ENCODE results near the gene DUS1L. TPM values are rescaled to one million over a fixed set of nuclear protein-coding genes. Genes with fewer than 3 reads are reported as not detected.

DUS1L gene
- polyA plus RNA-seq, 1 donor (not counting 4 experiments of a cell fraction or from before 2014, with no cell fraction given) = 49.1 TPM

- Histone ChIP-seq H3K4me1 (ENCODE audit: control insufficient read depth, extremely low read depth, insufficient read depth, low read length) (peaks cover 22% of the 10 kb centered on the region), H3K9ac (ENCODE audit: control insufficient read depth, extremely low read depth, insufficient read depth, low read length) (no peak overlapping the region), H2AFZ (ENCODE audit: control insufficient read depth, low read length) (no peak overlapping the region), H3K36me3 (ENCODE audit: control insufficient read depth in 2 of 2, extremely low read depth in 1 of 2, insufficient read depth in 2 of 2, low read length in 2 of 2) (peaks cover 0 to 3% of the 10 kb centered on the region in 2 experiments), H3K27ac (ENCODE audit: control insufficient read depth, insufficient read depth, low read length) (no peak overlapping the region), H3K27me3 (ENCODE audit: control insufficient read depth, extremely low read depth, insufficient read depth, low read length) (no peaks in the 10 kb centered on the region), H3K9me1 (ENCODE audit: control insufficient read depth, extremely low read depth, insufficient read depth, low read length) (no peaks in the 10 kb centered on the region), H3K4me2 (ENCODE audit: control insufficient read depth, extremely low read depth, insufficient read depth, low read depth, low read length) (no peak overlapping the region), H3K79me2 (ENCODE audit: control insufficient read depth, insufficient read depth, low read length) (no peaks in the 10 kb centered on the region), H3K9me3 (ENCODE audit: control insufficient read depth, low read depth, low read length) (no peaks in the 10 kb centered on the region), H4K20me1 (ENCODE audit: control insufficient read depth, extremely low read depth, insufficient read depth, low read length) (peaks cover 3% of the 10 kb centered on the region), H3K4me3 (ENCODE audit: control insufficient read depth in 2 of 3, extremely low read depth in 1 of 3, insufficient read depth in 2 of 3, low read depth in 1 of 3, low read length in 3 of 3) (no peak overlapping the region)
- no peak for DNase-seq (ENCODE audit: low read depth, low spot score)
- FAIRE-seq = no peak
- no peak for TF ChIP-seq EZH2 (IDR thresholded peaks at IDR 0.05; ENCODE audit: low read length)
- TF ChIP-seq, protein P1, sequence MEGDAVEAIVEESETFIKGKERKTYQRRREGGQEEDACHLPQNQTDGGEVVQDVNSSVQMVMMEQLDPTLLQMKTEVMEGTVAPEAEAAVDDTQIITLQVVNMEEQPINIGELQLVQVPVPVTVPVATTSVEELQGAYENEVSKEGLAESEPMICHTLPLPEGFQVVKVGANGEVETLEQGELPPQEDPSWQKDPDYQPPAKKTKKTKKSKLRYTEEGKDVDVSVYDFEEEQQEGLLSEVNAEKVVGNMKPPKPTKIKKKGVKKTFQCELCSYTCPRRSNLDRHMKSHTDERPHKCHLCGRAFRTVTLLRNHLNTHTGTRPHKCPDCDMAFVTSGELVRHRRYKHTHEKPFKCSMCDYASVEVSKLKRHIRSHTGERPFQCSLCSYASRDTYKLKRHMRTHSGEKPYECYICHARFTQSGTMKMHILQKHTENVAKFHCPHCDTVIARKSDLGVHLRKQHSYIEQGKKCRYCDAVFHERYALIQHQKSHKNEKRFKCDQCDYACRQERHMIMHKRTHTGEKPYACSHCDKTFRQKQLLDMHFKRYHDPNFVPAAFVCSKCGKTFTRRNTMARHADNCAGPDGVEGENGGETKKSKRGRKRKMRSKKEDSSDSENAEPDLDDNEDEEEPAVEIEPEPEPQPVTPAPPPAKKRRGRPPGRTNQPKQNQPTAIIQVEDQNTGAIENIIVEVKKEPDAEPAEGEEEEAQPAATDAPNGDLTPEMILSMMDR (optimal IDR thresholded peaks at IDR 0.05 in 1 of 3, IDR thresholded peaks at IDR 0.05 in 1 of 3, conservative IDR thresholded peaks at IDR 0.05 in 1 of 3; ENCODE audit: extremely low read depth in 1 of 3, insufficient read depth in 2 of 3, low read length in 3 of 3) = no peak
- dilution Hi-C loops (cut with MboI; ENCODE audit: extremely low pct_ligation_motif_present, low sequenced_read_pairs) = no loop called here
Measured at GRCh38 chr17:82028966-82029365, 36.6 kb downstream of the DUS1L start.

GRCh38 chr17:82028246-82028645, 37.4 kb downstream of the DUS1L start:
- Histone ChIP-seq H4K20me1 (ENCODE audit: control insufficient read depth, extremely low read depth, insufficient read depth, low read length) (peaks cover 3% of the 10 kb centered on the region), H3K36me3 (ENCODE audit: control insufficient read depth in 2 of 2, extremely low read depth in 1 of 2, insufficient read depth in 2 of 2, low read length in 2 of 2) (peaks cover 0 to 3% of the 10 kb centered on the region in 2 experiments), H3K27me3 (ENCODE audit: control insufficient read depth, extremely low read depth, insufficient read depth, low read length) (no peaks in the 10 kb centered on the region), H3K27ac (ENCODE audit: control insufficient read depth, insufficient read depth, low read length) (no peak overlapping the region), H2AFZ (ENCODE audit: control insufficient read depth, low read length) (no peak overlapping the region), H3K79me2 (ENCODE audit: control insufficient read depth, insufficient read depth, low read length) (no peaks in the 10 kb centered on the region), H3K4me3 (ENCODE audit: control insufficient read depth in 2 of 3, extremely low read depth in 1 of 3, insufficient read depth in 2 of 3, low read depth in 1 of 3, low read length in 3 of 3) (no peak overlapping the region), H3K9me3 (ENCODE audit: control insufficient read depth, low read depth, low read length) (no peaks in the 10 kb centered on the region), H3K9ac (ENCODE audit: control insufficient read depth, extremely low read depth, insufficient read depth, low read length) (no peak overlapping the region), H3K4me1 (ENCODE audit: control insufficient read depth, extremely low read depth, insufficient read depth, low read length) (peaks cover 27% of the 10 kb centered on the region), H3K9me1 (ENCODE audit: control insufficient read depth, extremely low read depth, insufficient read depth, low read length) (no peaks in the 10 kb centered on the region), H3K4me2 (ENCODE audit: control insufficient read depth, extremely low read depth, insufficient read depth, low read depth, low read length) (no peak overlapping the region)
- dilution Hi-C loops (cut with MboI; ENCODE audit: extremely low pct_ligation_motif_present, low sequenced_read_pairs) = no loop called here
- FAIRE-seq (no peak), DNase-seq (ENCODE audit: low read depth, low spot score) (no peak)
- TF ChIP-seq, protein P1 (optimal IDR thresholded peaks at IDR 0.05 in 1 of 3, IDR thresholded peaks at IDR 0.05 in 1 of 3, conservative IDR thresholded peaks at IDR 0.05 in 1 of 3; ENCODE audit: extremely low read depth in 1 of 3, insufficient read depth in 2 of 3, low read length in 3 of 3) = no peak

All from keratinocyte (primary cell).